ENCODE results near the gene KLHL15.
A peak's percentile ranks its signal among the peaks of the same experiment; 100 is the strongest.

Gene KLHL15

GRCh38 chrX:23953908-23954269 is 73.1 kb downstream of the KLHL15 start:
- no peak for DNase-seq (ENCODE audit: low spot score in 2 of 2)
- no peaks in the 10 kb centered on the region for H3K27me3 ChIP-seq (ENCODE audit: low read depth)
- H3K4me1 ChIP-seq, result 0 out of 2 replicates have a peak, but pooled peaks cover 3% of the 10 kb centered on the region
- in situ Hi-C loops (cut with MboI; ENCODE audit: low sequenced_read_pairs), result no loop called here
- H3K4me3 ChIP-seq, result no peak overlapping the region
- no peaks in the 10 kb centered on the region for H3K36me3 ChIP-seq (replicated peaks)
- H3K9me3 ChIP-seq, result no peaks in the 10 kb centered on the region

GRCh38 chrX:23952984-23953907 is 73.7 kb downstream of the KLHL15 start:
- in situ Hi-C loops (cut with MboI; ENCODE audit: low sequenced_read_pairs), result no loop called here

GRCh38 chrX:23952391-23952790 is 74.6 kb downstream of the KLHL15 start:
- Histone ChIP-seq H3K36me3 (replicated peaks) (no peaks in the 10 kb centered on the region), H3K9me3 (no peaks in the 10 kb centered on the region), H3K27me3 (ENCODE audit: low read depth) (no peaks in the 10 kb centered on the region), H3K4me3 (no peak overlapping the region), H3K4me1 (0 out of 2 replicates have a peak, but pooled peaks cover 3% of the 10 kb centered on the region)
- no peak for DNase-seq (ENCODE audit: low spot score in 2 of 2)
- in situ Hi-C loops (cut with MboI; ENCODE audit: low sequenced_read_pairs), result no loop called here

More at GRCh38 chrX:23952984-23953907, 73.7 kb downstream of the KLHL15 start:
- Histone ChIP-seq H3K4me3 (no peak overlapping the region), H3K27me3 (ENCODE audit: low read depth) (no peaks in the 10 kb centered on the region), H3K9me3 (no peaks in the 10 kb centered on the region), H3K36me3 (replicated peaks) (no peaks in the 10 kb centered on the region), H3K4me1 (0 out of 2 replicates have a peak, but pooled peaks cover 3% of the 10 kb centered on the region)
- DNase-seq (ENCODE audit: low spot score in 2 of 2), result peak in 1 of 2 experiments; percentile 9

- DNase-seq (ENCODE audit: low spot score in 2 of 2), result no peak
- Histone ChIP-seq H3K4me3 (no peak overlapping the region), H3K36me3 (replicated peaks) (no peaks in the 10 kb centered on the region)
Observed at GRCh38 chrX:23945206-23945605, 81.8 kb downstream of the KLHL15 start.

GRCh38 chrX:23944234-23944633 is 82.8 kb downstream of the KLHL15 start:
- no peak for DNase-seq (ENCODE audit: low spot score in 2 of 2)
- Histone ChIP-seq H3K9me3 (no peaks in the 10 kb centered on the region), H3K4me3 (no peak overlapping the region), H3K27me3 (ENCODE audit: low read depth) (no peaks in the 10 kb centered on the region), H3K4me1 (peaks cover 12% of the 10 kb centered on the region), H3K36me3 (replicated peaks) (no peaks in the 10 kb centered on the region)
- in situ Hi-C loops (cut with MboI; ENCODE audit: low sequenced_read_pairs), result no loop called here

More at GRCh38 chrX:23945206-23945605, 81.8 kb downstream of the KLHL15 start:
- Histone ChIP-seq H3K9me3 (no peaks in the 10 kb centered on the region), H3K27me3 (ENCODE audit: low read depth) (no peaks in the 10 kb centered on the region), H3K4me1 (peaks cover 7% of the 10 kb centered on the region)
- in situ Hi-C loops (cut with MboI; ENCODE audit: low sequenced_read_pairs), result no loop called here

GRCh38 chrX:23939203-23939602 is 87.8 kb downstream of the KLHL15 start:
- Histone ChIP-seq H3K9me3 (no peaks in the 10 kb centered on the region), H3K27me3 (ENCODE audit: low read depth) (no peaks in the 10 kb centered on the region), H3K4me1 (peaks cover 9% of the 10 kb centered on the region), H3K36me3 (replicated peaks) (no peaks in the 10 kb centered on the region), H3K4me3 (no peak overlapping the region)
- DNase-seq (ENCODE audit: low spot score in 2 of 2), result no peak
- in situ Hi-C loops (cut with MboI; ENCODE audit: low sequenced_read_pairs), result no loop called here

GRCh38 chrX:23938690-23939089 is 88.3 kb downstream of the KLHL15 start:
- H3K36me3 ChIP-seq (replicated peaks), result no peaks in the 10 kb centered on the region
- H3K4me1 ChIP-seq, result peaks cover 8% of the 10 kb centered on the region; the same call in 1 of the 2 replicates
- in situ Hi-C loops (cut with MboI; ENCODE audit: low sequenced_read_pairs), result no loop called here
- no peak for DNase-seq (ENCODE audit: low spot score in 2 of 2)
- H3K4me3 ChIP-seq, result no peak overlapping the region
- H3K9me3 ChIP-seq, result no peaks in the 10 kb centered on the region
- no peaks in the 10 kb centered on the region for H3K27me3 ChIP-seq (ENCODE audit: low read depth)

- H3K27me3 ChIP-seq (ENCODE audit: low read depth), result no peaks in the 10 kb centered on the region
- in situ Hi-C loops (cut with MboI; ENCODE audit: low sequenced_read_pairs), result no loop called here
- H3K4me3 ChIP-seq, result no peak overlapping the region
- peaks cover 8% of the 10 kb centered on the region; the same call in 1 of the 2 replicates for H3K4me1 ChIP-seq
- no peaks in the 10 kb centered on the region for H3K9me3 ChIP-seq
- H3K36me3 ChIP-seq (replicated peaks), result no peaks in the 10 kb centered on the region
- DNase-seq (ENCODE audit: low spot score in 2 of 2), result peak; percentile 22 to 48
Observed at GRCh38 chrX:23937100-23937499, 89.9 kb downstream of the KLHL15 start.

GRCh38 chrX:23936180-23936579 is 90.8 kb downstream of the KLHL15 start:
- Histone ChIP-seq H3K27me3 (ENCODE audit: low read depth) (no peaks in the 10 kb centered on the region), H3K36me3 (replicated peaks) (no peaks in the 10 kb centered on the region), H3K4me1 (peaks cover 11% of the 10 kb centered on the region), H3K4me3 (no peak overlapping the region), H3K9me3 (no peaks in the 10 kb centered on the region)
- no peak for DNase-seq (ENCODE audit: low spot score in 2 of 2)
- in situ Hi-C loops (cut with MboI; ENCODE audit: low sequenced_read_pairs), result no loop called here

GRCh38 chrX:23935106-23935505 is 91.9 kb downstream of the KLHL15 start:
- H3K4me3 ChIP-seq, result no peak overlapping the region
- in situ Hi-C loops (cut with MboI; ENCODE audit: low sequenced_read_pairs), result no loop called here
- no peak for DNase-seq (ENCODE audit: low spot score in 2 of 2)
- H3K36me3 ChIP-seq (replicated peaks), result no peaks in the 10 kb centered on the region
- H3K9me3 ChIP-seq, result no peaks in the 10 kb centered on the region
- H3K27me3 ChIP-seq (ENCODE audit: low read depth), result no peaks in the 10 kb centered on the region
- H3K4me1 ChIP-seq, result peaks cover 17% of the 10 kb centered on the region
